IMR-90 (cell line): ENCODE results near the gene CSK. TPM values are rescaled to one million over a fixed set of nuclear protein-coding genes. Genes with fewer than 3 reads are reported as not detected.

ENCODE experiments used
- ATAC-seq: fragments of 200-7000 bp; cut with Tn5 transposase; 2 replicates; pipeline ENCODE4 v1.9.1; 2020; ENCODE audit warnings: low read depth, mild to moderate bottlenecking, moderate library complexity
- BruUV-seq: library from RNA; stranded (reverse); fragments of 400-500 nt; replicated peaks from 2 replicates; lab custom pipeline; 2021; lab: Mats Ljungman, UMichigan
- CTCF ChIA-PET: fragments of 300-600 bp; formaldehyde crosslinking; extraction: SDS; loops from one replicate; lab custom pipeline; 2021; ENCODE audit warnings: antibody characterized with exemption; lab: Yijun Ruan, JAX
- POLR2A ChIA-PET: fragments of 300-600 bp; sonication (Branson Sonifier 250); formaldehyde crosslinking; loops from one replicate; lab custom pipeline; 2022; ENCODE audit warnings: antibody characterized with exemption; ENCODE audit not compliant: unreplicated experiment; lab: Charles Lee
- DNase-seq: peaks from one replicate; pipeline ENCODE4 v3.0.0; 2013
- H2AFZ ChIP-seq: replicated peaks from 2 replicates; pipeline ENCODE3; 2013; ENCODE audit warnings: low read length, mild to moderate bottlenecking; ENCODE audit not compliant: poor library complexity
- H2AK5ac ChIP-seq: 2 replicates; pipeline ENCODE4 v1.6.1; 2013; ENCODE audit warnings: low read depth, low read length, inconsistent platforms
- H2AK9ac ChIP-seq: replicated peaks from 2 replicates; pipeline ENCODE3; 2013; ENCODE audit warnings: mild to moderate bottlenecking, low read depth, low read length, moderate library complexity; ENCODE audit not compliant: poor library complexity
- H2BK120ac ChIP-seq: 2 replicates; pipeline ENCODE4 v1.6.1; 2013; ENCODE audit warnings: low read depth, low read length, inconsistent platforms
- H2BK15ac ChIP-seq: 3 replicates; pipeline ENCODE4 v1.6.1; 2013; ENCODE audit warnings: low read depth, low read length, inconsistent platforms
- H2BK20ac ChIP-seq: 2 replicates; pipeline ENCODE4 v1.6.1; 2013; ENCODE audit warnings: low read depth, mild to moderate bottlenecking, inconsistent platforms, low read length, moderate library complexity
- H2BK5ac ChIP-seq: 2 replicates; pipeline ENCODE4 v1.6.1; 2013; ENCODE audit warnings: mild to moderate bottlenecking, low read depth, low read length, inconsistent platforms; ENCODE audit not compliant: poor library complexity, severe bottlenecking
- H3K14ac ChIP-seq: replicated peaks from 2 replicates; pipeline ENCODE4 v1.6.1; 2013; ENCODE audit warnings: low read depth, low read length, inconsistent platforms
- H3K18ac ChIP-seq: 2 replicates; pipeline ENCODE4 v1.6.1; 2013; ENCODE audit warnings: low read depth, low read length, control low read depth
- H3K23ac ChIP-seq: 2 replicates; pipeline ENCODE4 v1.6.1; 2013; ENCODE audit warnings: low read depth, low read length, inconsistent platforms
- H3K27ac ChIP-seq: 2 replicates; pipeline ENCODE4 v1.5.1; 2013; ENCODE audit warnings: mild to moderate bottlenecking, control low read depth, low read length; ENCODE audit not compliant: insufficient read depth
- H3K27me3 ChIP-seq: 2 replicates; pipeline ENCODE4 v1.6.1; 2013; ENCODE audit warnings: low read length; ENCODE audit not compliant: control insufficient read depth, insufficient read depth
- H3K36me3 ChIP-seq: 2 replicates; pipeline ENCODE4 v1.6.1; 2013; ENCODE audit warnings: low read length, mixed read lengths; ENCODE audit not compliant: control insufficient read depth, insufficient read depth
- H3K4ac ChIP-seq: 2 replicates; pipeline ENCODE4 v1.6.1; 2013; ENCODE audit warnings: low read depth, low read length, inconsistent platforms
- H3K4me1 ChIP-seq: 2 replicates; pipeline ENCODE4 v1.6.1; 2013; ENCODE audit warnings: low read length, mixed read lengths; ENCODE audit not compliant: control insufficient read depth, insufficient read depth
- H3K4me2 ChIP-seq: 2 replicates; pipeline ENCODE4 v1.6.1; 2013; ENCODE audit warnings: low read depth, mild to moderate bottlenecking, control low read depth, low read length, moderate library complexity
- H3K4me3 ChIP-seq: 2 replicates; pipeline ENCODE4 v1.5.1; 2013; ENCODE audit warnings: low read depth, mild to moderate bottlenecking, control low read depth, low read length, moderate library complexity; ENCODE audit not compliant: insufficient read depth
- H3K56ac ChIP-seq: 2 replicates; pipeline ENCODE4 v1.6.1; 2013; ENCODE audit warnings: low read length, inconsistent platforms; ENCODE audit not compliant: insufficient read depth; ENCODE audit errors: extremely low read depth
- H3K79me1 ChIP-seq, 2 experiments: 2 replicates each; pipeline ENCODE4 v1.6.1; 2013; ENCODE audit warnings: low read length in 2 of 2, inconsistent platforms in 1 of 2, low read depth in 1 of 2
- H3K9ac ChIP-seq: 2 replicates; pipeline ENCODE4 v1.6.1; 2013; ENCODE audit warnings: low read depth, low read length, control low read depth
- H3K9me1 ChIP-seq: 2 replicates; pipeline ENCODE4 v1.6.1; 2013; ENCODE audit warnings: low read length, inconsistent platforms; ENCODE audit not compliant: insufficient read depth
- H3K9me3 ChIP-seq: 2 replicates; pipeline ENCODE4 v1.6.1; 2013; ENCODE audit warnings: low read length; ENCODE audit not compliant: control insufficient read depth, insufficient read depth
- H4K20me1 ChIP-seq: 2 replicates; pipeline ENCODE4 v1.6.1; 2013; ENCODE audit warnings: low read length, inconsistent platforms; ENCODE audit not compliant: insufficient read depth
- H4K5ac ChIP-seq: 2 replicates; pipeline ENCODE4 v1.6.1; 2013; ENCODE audit warnings: mild to moderate bottlenecking, low read depth, low read length, control low read depth
- H4K8ac ChIP-seq, 2 experiments: 2 replicates each; pipeline ENCODE4 v1.6.1; 2013; ENCODE audit warnings: low read depth in 2 of 2, low read length in 2 of 2, control low read depth in 1 of 2, inconsistent platforms in 1 of 2
- H4K91ac ChIP-seq: 2 replicates; pipeline ENCODE4 v1.6.1; 2013; ENCODE audit warnings: low read depth, low read length, inconsistent platforms; ENCODE audit not compliant: insufficient read depth
- CEBPB ChIP-seq: IDR thresholded peaks from 2 replicates; pipeline ENCODE4 v1.6.1; 2012; ENCODE audit warnings: low read depth, low read length, improper control_type of control experiment
- SMC3 ChIP-seq: fragments of 150-350 bp; IDR thresholded peaks from 2 replicates; pipeline ENCODE4 v1.6.1; 2016; ENCODE audit warnings: low read depth, mild to moderate bottlenecking, antibody characterized with exemption, low read length, moderate library complexity
- WGBS, 2 experiments: methylation state at CpG; one replicate each; pipeline versions ENCODE4 v1.1.5 to v1.1.7; 2013; ENCODE audit warnings: missing lambda C conversion rate in 2 of 2; ENCODE audit not compliant: insufficient read length in 1 of 2; ENCODE audit errors: extremely low coverage in 2 of 2; 5-methylcytosine and 5-hydroxymethylcytosine counted together
- dilution Hi-C: fragments of 300-500 bp; cut with HindIII; formaldehyde crosslinking; loops from one replicate; pipeline ENCODE4 v1.14.3; 2018; ENCODE audit warnings: low sequenced_read_pairs; ENCODE audit not compliant: unreplicated experiment
- in situ Hi-C: fragments of 300-500 bp; cut with MboI; formaldehyde crosslinking; loops from 3 replicates; pipeline ENCODE4 v1.14.3; 2019; ENCODE audit warnings: low sequenced_read_pairs, inconsistent platforms, mixed read lengths
- intact Hi-C: fragments of 100-400 bp; cut with micrococcal nuclease; formaldehyde crosslinking; loops from 2 replicates; pipeline ENCODE4 v1.10.0; 2022
- polyA plus RNA-seq, 3 experiments: library from polyadenylated mRNA; depleted of rRNA; stranded (reverse); fragments of >200 nt; gene quantifications; 2 replicates each; pipeline ENCODE4 v1.2.3, GENCODE V29; 2012; ENCODE audit warnings: low replicate concordance in 1 of 3
- total RNA-seq: library from RNA; depleted of rRNA; stranded (reverse); fragments of >200 nt; gene quantifications from 2 replicates; pipeline ENCODE4 v1.2.3, GENCODE V29; 2012

Gene CSK
- total and polyA plus RNA-seq, 2 of the 4 experiments (the other 2 are of a cell fraction) = 10.8 to 54.0 TPM

GRCh38 chr15:74773731-74774252, 8.1 kb upstream of the CSK start:
- Histone ChIP-seq H3K27me3 (peaks cover 9% of the 10 kb centered on the region; the same call in 1 of the 2 replicates), H3K36me3 (no peaks in the 10 kb centered on the region), H3K56ac (no peak overlapping the region), H2AK5ac (no peak overlapping the region), H3K9ac (no peak overlapping the region), H4K8ac (no peak overlapping the region), H3K14ac (no peak overlapping the region), H2BK5ac (no peak overlapping the region), H4K20me1 (no peaks in the 10 kb centered on the region), H2BK15ac (no peak overlapping the region), H3K4me2 (no peak overlapping the region), H2BK20ac (no peak overlapping the region), H3K23ac (no peak overlapping the region), H3K4me1 (no peaks in the 10 kb centered on the region), H3K79me1 (no peaks in the 10 kb centered on the region), H3K18ac (no peak overlapping the region), H3K4me3 (no peak overlapping the region), H3K4ac (no peak overlapping the region), H3K27ac (no peak overlapping the region), H4K91ac (no peak overlapping the region), H2AFZ (no peak overlapping the region), H2AK9ac (no peak overlapping the region), H2BK120ac (no peak overlapping the region), H3K9me1 (no peaks in the 10 kb centered on the region), H4K5ac (no peak overlapping the region), H3K9me3 (no peaks in the 10 kb centered on the region)
- ChIA-PET CTCF (no interaction called here), POLR2A (no interaction called here)
- no peak for DNase-seq
- intact Hi-C loops (loop anchor here (5.0 kb wide), 1 partner anchor 429 kb away; the partner anchor contains the start of gene C15orf39), in situ Hi-C loops (loop anchor here (5.0 to 10.0 kb wide), 2 partner anchors 174 to 399 kb away; no protein-coding TSS in a partner anchor), dilution Hi-C loops (no loop called here)
- no TSS peak for BruUV-seq
- ATAC-seq = no peak
- TF ChIP-seq SMC3 (no peak), CEBPB (peak; percentile 62)
- 40% methylated on average over 1 of the region's 5 CpGs; no CpG with 5 or more reads in 1 of the 2 experiments for WGBS, 2 experiments
